ENCODE measurements around the gene AKR1A1. TPM values are rescaled to one million over a fixed set of nuclear protein-coding genes. Genes with fewer than 3 reads are reported as not detected.

The AKR1A1 gene
- total and polyA plus RNA-seq, 2 experiments from 2014 or later: 186 to 275 TPM

DNA sequence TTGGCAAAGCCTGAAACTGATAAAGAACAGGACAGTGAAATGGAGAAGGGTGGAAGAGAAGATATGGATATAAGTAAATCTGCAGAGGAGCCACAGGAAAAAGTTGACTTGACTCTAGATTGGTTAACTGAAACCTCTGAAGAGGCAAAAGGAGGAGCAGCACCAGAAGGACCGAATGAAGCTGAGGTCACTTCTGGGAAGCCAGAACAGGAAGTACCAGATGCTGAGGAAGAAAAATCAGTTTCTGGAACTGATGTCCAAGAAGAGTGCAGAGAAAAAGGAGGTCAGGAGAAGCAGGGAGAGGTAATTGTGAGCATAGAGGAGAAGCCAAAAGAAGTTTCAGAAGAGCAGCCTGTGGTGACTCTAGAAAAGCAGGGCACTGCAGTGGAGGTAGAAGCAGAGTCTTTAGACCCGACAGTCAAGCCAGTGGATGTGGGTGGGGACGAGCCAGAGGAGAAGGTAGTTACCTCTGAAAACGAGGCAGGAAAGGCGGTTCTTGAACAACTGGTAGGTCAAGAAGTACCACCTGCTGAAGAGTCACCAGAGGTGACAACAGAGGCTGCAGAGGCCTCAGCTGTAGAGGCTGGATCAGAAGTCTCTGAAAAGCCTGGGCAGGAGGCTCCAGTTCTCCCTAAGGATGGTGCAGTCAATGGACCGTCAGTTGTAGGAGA lies 56.9 kb downstream of the AKR1A1 start:
- Histone ChIP-seq H3K79me2 (replicated peaks; ENCODE audit: insufficient read depth) (peaks cover 100% of the 10 kb centered on the region), H2AFZ (no peak overlapping the region), H3K27ac (ENCODE audit: low read depth) (no peak overlapping the region; the same call in 1 of the 2 replicates), H4K20me1 (replicated peaks; ENCODE audit: insufficient read depth) (peaks cover 68% of the 10 kb centered on the region), H3K4me3 (no peak overlapping the region), H3K9me2 (ENCODE audit: insufficient read depth) (no peaks in the 10 kb centered on the region), H3K27me3 (ENCODE audit: insufficient read depth) (no peaks in the 10 kb centered on the region), H3F3A (replicated peaks; ENCODE audit: low read depth) (peaks cover 55% of the 10 kb centered on the region), H3K36me3 (ENCODE audit: insufficient read depth) (peaks cover 78% of the 10 kb centered on the region), H3K4me1 (ENCODE audit: insufficient read depth) (no peaks in the 10 kb centered on the region), H3K4me2 (no peak overlapping the region)
- TF ChIP-seq EZH2 (IDR thresholded peaks at IDR 0.05; ENCODE audit: low read depth, unreplicated experiment) (no peak), ZNF114 (CRISPR knock-in tag; IDR thresholded peaks at IDR 0.05) (no peak), STAT1 (IDR thresholded peaks at IDR 0.05; ENCODE audit: unreplicated experiment) (no peak), NANOG (IDR thresholded peaks at IDR 0.05; ENCODE audit: borderline replicate concordance) (no peak), EZH2phosphoT487 (IDR thresholded peaks at IDR 0.05; ENCODE audit: unreplicated experiment) (no peak), ZNF331 (CRISPR knock-in tag; IDR thresholded peaks at IDR 0.05; ENCODE audit: low read depth) (no peak), JUNB (IDR thresholded peaks at IDR 0.05; ENCODE audit: unreplicated experiment) (no peak)
- TF ChIP-seq, protein P1, sequence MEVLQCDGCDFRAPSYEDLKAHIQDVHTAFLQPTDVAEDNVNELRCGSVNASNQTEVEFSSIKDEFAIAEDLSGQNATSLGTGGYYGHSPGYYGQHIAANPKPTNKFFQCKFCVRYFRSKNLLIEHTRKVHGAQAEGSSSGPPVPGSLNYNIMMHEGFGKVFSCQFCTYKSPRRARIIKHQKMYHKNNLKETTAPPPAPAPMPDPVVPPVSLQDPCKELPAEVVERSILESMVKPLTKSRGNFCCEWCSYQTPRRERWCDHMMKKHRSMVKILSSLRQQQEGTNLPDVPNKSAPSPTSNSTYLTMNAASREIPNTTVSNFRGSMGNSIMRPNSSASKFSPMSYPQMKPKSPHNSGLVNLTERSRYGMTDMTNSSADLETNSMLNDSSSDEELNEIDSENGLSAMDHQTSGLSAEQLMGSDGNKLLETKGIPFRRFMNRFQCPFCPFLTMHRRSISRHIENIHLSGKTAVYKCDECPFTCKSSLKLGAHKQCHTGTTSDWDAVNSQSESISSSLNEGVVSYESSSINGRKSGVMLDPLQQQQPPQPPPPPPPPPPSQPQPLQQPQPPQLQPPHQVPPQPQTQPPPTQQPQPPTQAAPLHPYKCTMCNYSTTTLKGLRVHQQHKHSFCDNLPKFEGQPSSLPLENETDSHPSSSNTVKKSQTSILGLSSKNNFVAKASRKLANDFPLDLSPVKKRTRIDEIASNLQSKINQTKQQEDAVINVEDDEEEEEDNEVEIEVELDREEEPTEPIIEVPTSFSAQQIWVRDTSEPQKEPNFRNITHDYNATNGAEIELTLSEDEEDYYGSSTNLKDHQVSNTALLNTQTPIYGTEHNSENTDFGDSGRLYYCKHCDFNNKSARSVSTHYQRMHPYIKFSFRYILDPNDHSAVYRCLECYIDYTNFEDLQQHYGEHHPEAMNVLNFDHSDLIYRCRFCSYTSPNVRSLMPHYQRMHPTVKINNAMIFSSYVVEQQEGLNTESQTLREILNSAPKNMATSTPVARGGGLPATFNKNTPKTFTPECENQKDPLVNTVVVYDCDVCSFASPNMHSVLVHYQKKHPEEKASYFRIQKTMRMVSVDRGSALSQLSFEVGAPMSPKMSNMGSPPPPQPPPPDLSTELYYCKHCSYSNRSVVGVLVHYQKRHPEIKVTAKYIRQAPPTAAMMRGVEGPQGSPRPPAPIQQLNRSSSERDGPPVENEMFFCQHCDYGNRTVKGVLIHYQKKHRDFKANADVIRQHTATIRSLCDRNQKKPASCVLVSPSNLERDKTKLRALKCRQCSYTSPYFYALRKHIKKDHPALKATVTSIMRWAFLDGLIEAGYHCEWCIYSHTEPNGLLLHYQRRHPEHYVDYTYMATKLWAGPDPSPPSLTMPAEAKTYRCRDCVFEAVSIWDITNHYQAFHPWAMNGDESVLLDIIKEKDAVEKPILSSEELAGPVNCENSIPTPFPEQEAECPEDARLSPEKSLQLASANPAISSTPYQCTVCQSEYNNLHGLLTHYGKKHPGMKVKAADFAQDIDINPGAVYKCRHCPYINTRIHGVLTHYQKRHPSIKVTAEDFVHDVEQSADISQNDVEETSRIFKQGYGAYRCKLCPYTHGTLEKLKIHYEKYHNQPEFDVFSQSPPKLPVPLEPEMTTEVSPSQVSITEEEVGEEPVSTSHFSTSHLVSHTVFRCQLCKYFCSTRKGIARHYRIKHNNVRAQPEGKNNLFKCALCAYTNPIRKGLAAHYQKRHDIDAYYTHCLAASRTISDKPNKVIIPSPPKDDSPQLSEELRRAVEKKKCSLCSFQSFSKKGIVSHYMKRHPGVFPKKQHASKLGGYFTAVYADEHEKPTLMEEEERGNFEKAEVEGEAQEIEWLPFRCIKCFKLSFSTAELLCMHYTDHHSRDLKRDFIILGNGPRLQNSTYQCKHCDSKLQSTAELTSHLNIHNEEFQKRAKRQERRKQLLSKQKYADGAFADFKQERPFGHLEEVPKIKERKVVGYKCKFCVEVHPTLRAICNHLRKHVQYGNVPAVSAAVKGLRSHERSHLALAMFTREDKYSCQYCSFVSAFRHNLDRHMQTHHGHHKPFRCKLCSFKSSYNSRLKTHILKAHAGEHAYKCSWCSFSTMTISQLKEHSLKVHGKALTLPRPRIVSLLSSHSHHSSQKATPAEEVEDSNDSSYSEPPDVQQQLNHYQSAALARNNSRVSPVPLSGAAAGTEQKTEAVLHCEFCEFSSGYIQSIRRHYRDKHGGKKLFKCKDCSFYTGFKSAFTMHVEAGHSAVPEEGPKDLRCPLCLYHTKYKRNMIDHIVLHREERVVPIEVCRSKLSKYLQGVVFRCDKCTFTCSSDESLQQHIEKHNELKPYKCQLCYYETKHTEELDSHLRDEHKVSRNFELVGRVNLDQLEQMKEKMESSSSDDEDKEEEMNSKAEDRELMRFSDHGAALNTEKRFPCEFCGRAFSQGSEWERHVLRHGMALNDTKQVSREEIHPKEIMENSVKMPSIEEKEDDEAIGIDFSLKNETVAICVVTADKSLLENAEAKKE (CRISPR knock-in tag; IDR thresholded peaks at IDR 0.05): no peak
- TF ChIP-seq, protein P2, sequence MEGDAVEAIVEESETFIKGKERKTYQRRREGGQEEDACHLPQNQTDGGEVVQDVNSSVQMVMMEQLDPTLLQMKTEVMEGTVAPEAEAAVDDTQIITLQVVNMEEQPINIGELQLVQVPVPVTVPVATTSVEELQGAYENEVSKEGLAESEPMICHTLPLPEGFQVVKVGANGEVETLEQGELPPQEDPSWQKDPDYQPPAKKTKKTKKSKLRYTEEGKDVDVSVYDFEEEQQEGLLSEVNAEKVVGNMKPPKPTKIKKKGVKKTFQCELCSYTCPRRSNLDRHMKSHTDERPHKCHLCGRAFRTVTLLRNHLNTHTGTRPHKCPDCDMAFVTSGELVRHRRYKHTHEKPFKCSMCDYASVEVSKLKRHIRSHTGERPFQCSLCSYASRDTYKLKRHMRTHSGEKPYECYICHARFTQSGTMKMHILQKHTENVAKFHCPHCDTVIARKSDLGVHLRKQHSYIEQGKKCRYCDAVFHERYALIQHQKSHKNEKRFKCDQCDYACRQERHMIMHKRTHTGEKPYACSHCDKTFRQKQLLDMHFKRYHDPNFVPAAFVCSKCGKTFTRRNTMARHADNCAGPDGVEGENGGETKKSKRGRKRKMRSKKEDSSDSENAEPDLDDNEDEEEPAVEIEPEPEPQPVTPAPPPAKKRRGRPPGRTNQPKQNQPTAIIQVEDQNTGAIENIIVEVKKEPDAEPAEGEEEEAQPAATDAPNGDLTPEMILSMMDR (conservative IDR thresholded peaks at IDR 0.05; ENCODE audit: low read depth in 2 of 2): no peak
- Mint-ChIP-seq H3K36me3 (ENCODE audit: low read depth) (peaks cover 88% of the 10 kb centered on the region), H3K27ac (no peak overlapping the region; the same call in 1 of the 2 replicates), H3K27me3 (ENCODE audit: insufficient read depth, low read depth, poor library complexity) (no peaks in the 10 kb centered on the region), H3K9me3 (no peaks in the 10 kb centered on the region), H3K4me3 (no peak overlapping the region), H3K4me1 (peaks cover 5% of the 10 kb centered on the region)
- no peak for DNase-seq (ENCODE audit: low spot score)
- ATAC-seq: no peak
